GM06990 (cell line): ENCODE data around the gene PRKG1.

Experiments used
- DNase-seq: peaks from one replicate; pipeline ENCODE4 v3.0.0-alpha.2; 2011; ENCODE audit not compliant: insufficient read length; ENCODE audit errors: extremely low read depth
- H3K27me3 ChIP-seq: replicated peaks from 2 replicates; pipeline ENCODE4 v1.6.0; 2011; ENCODE audit warnings: low read length; ENCODE audit not compliant: control insufficient read depth, insufficient read depth
- H3K36me3 ChIP-seq: 2 replicates; pipeline ENCODE4 v1.5.1; 2011; ENCODE audit warnings: low read length; ENCODE audit not compliant: control insufficient read depth, insufficient read depth
- H3K4me3 ChIP-seq: replicated peaks from 2 replicates; pipeline ENCODE4 v1.5.1; 2011; ENCODE audit warnings: low read depth, mild to moderate bottlenecking, control low read depth, low read length
- CTCF ChIP-seq: IDR thresholded peaks from 2 replicates; pipeline ENCODE4 v1.5.1; 2011; ENCODE audit warnings: low read length, control low read depth, mild to moderate bottlenecking, inconsistent platforms; ENCODE audit not compliant: insufficient read depth, poor library complexity, severe bottlenecking

The PRKG1 gene

GRCh38 chr10:51082857-51083256 is 8.6 kb downstream of the PRKG1 start:
- DNase-seq = no peak
- H3K36me3 ChIP-seq = no peaks in the 10 kb centered on the region
- TF ChIP-seq CTCF = no peak
- H3K4me3 ChIP-seq = no peak overlapping the region
- H3K27me3 ChIP-seq = no peaks in the 10 kb centered on the region; the same call in 1 of the 2 replicates

DNA sequence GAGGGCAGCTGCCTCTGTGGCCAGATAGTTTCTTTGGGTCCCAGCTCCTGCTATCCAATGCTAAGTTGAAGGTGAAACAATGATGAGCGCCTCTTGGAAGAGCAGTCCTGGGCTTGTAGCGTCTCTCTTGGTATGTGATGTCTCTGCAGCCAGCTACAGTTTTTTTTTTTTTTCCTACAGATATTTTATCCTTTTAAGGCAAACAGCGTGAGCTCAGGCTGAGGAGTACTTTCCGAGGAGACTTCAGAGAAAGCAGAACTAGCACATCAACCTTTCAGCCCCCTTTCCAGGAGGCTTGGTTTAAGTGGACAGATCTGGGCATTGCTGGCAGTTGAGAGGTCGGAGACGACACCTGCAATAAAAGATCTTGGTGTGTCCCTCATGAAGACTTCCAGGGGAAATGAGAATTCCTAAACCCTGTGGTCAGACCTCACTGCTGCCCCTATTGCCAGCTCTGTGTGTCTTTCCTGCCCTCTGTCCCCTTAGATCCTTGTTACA is 9.1 kb downstream of the PRKG1 start:
- no peak overlapping the region for H3K4me3 ChIP-seq
- no peaks in the 10 kb centered on the region for H3K36me3 ChIP-seq
- H3K27me3 ChIP-seq = no peaks in the 10 kb centered on the region; the same call in 1 of the 2 replicates
- no peak for DNase-seq
- no peak for TF ChIP-seq CTCF

GRCh38 chr10:51085204-51085603 is 10.9 kb downstream of the PRKG1 start:
- Histone ChIP-seq H3K36me3 (no peaks in the 10 kb centered on the region), H3K4me3 (no peak overlapping the region), H3K27me3 (no peaks in the 10 kb centered on the region; the same call in 1 of the 2 replicates)
- no peak for TF ChIP-seq CTCF
- DNase-seq = no peak

DNA sequence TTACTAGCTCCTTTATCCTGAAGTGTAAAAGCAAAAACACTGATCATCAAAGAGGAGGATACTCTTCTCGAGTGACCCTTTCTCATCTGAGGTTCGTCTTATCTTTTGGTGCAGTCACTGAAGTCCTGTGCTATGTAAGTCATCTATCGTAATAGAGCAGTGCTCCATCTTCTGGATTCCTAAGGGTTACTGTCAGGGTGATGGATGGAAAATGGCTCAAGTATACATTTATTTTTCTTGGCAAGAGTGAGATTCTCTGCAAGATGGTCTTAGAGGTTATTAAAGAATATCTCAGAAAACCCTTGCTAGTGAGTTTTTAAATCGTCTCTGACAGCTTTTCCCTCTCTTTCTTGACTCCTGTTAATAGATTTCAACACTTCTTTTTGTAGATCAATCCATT is 12.4 kb downstream of the PRKG1 start:
- no peaks in the 10 kb centered on the region; the same call in 1 of the 2 replicates for H3K27me3 ChIP-seq
- no peak for TF ChIP-seq CTCF
- no peaks in the 10 kb centered on the region for H3K36me3 ChIP-seq
- H3K4me3 ChIP-seq = no peak overlapping the region
- DNase-seq = no peak

- Histone ChIP-seq H3K36me3 (no peaks in the 10 kb centered on the region), H3K4me3 (no peak overlapping the region), H3K27me3 (no peaks in the 10 kb centered on the region; the same call in 1 of the 2 replicates)
- no peak for DNase-seq
- no peak for TF ChIP-seq CTCF
Observed at GRCh38 chr10:51087114-51087513, 12.8 kb downstream of the PRKG1 start.

DNA sequence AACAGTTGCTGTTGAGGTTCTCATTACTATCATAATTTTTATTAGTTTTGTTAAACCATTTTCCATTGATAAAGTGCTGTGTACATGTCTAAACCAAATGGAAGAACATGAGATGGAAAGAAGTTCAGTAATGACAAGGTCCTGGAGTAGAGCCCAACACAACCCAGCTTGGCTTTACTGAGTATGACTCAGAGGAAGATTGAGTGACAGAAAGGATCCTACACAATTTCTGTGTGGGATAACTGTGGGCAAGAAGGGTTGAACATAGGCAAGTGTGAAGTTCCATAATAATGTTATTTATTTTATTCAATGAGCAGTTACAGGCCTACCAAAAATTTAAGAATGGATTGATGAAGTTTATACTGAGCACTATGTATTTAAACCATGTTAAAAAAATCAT is 15.9 kb downstream of the PRKG1 start:
- no peak overlapping the region for H3K4me3 ChIP-seq
- no peak for DNase-seq
- no peak for TF ChIP-seq CTCF

More for the DNA sequence above, 15.9 kb downstream of the PRKG1 start:
- H3K36me3 ChIP-seq = no peaks in the 10 kb centered on the region
- H3K27me3 ChIP-seq = no peaks in the 10 kb centered on the region
